Lung microvascular endothelial cell (primary cell): ENCODE results near the gene RAB25. TPM values are rescaled to one million over a fixed set of nuclear protein-coding genes. Genes with fewer than 3 reads are reported as not detected.

ENCODE experiments used
- DNase-seq, 2 donors: peaks; one replicate each; pipeline versions ENCODE4 v3.0.0 to v3.0.0-alpha.2; 2010; ENCODE audit warnings: low read depth in 2 of 2
- total RNA-seq: library from RNA; depleted of rRNA; stranded (reverse); fragments of >200 nt; gene quantifications from 2 replicates; pipeline ENCODE4 v1.2.1, GENCODE V29; 2014

The RAB25 gene
- total RNA-seq, 1 donor from 2014 or later: not detected

- no peak for DNase-seq
Observed at GRCh38 chr1:156078728-156079127, 17.8 kb downstream of the RAB25 start.

- DNase-seq: no peak
Observed at GRCh38 chr1:156079762-156080161, 18.8 kb downstream of the RAB25 start.

GRCh38 chr1:156080241-156080862 lies 19.4 kb downstream of the RAB25 start:
- DNase-seq: no peak

GRCh38 chr1:156080863-156081179 lies 19.9 kb downstream of the RAB25 start:
- no peak for DNase-seq

GRCh38 chr1:156081180-156081916 lies 20.4 kb downstream of the RAB25 start:
- DNase-seq: no peak

DNA sequence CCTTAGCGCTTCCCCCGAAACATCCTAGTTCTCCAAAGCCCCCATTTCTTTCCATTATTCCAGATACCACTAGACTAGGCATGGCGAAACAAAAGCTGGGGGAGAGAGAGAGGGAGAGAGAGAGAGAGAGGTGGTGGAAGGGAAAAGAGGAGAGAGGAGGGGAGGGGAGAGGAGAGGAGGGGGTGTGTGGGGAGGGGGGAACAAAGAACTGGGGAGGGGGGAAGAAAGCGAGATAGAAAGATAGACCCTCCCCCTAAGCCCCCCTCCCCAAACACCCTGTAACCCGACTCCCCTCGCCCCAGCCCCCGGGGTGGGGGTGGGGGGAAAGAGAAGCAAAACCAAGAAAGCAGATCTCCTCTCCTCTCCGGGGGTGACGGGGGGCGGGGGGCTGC lies 21.0 kb downstream of the RAB25 start:
- DNase-seq: no peak

DNA sequence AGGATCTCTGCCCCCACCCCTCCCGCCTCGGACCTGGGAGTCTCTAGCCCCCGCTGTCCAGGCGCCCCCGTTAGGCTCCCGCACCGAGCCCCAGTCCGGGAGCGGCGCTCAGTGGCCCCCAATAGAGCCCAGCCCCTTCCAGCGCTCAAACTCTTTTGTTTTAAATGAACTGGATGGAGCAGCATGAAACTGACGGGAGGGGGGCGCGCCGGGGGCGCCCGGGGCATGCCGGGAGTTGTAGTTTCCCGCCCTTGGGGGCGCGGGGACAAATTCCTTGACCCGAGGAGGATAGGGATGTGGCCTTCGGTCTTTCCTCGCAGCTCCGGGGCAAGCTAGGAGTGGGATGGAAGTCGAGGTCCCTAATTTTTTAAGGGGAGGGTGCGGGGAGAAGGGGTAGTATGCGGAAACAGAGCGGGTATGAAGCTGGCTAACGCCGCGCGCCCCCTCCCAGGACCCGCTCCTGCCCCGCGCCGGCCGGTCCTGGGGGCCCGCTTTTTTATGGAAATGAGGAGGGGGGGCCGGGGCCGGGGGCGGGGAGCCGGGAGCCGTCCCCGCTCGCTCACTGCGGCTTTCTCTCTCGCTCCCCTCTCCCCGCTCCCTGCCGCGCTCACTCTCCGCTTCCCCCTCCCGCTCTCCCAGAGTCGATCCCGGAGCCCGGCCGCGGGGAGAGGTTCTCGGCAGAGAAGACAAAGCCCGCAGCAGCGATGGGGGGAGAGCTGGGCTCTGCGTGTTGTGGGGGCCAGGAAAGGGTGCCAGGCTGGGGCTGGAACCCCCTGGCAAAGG lies 21.5 kb downstream of the RAB25 start, which contains the start of gene MEX3A:
MEX3A (minus strand) TSS at position 157 of the 783 bp plus-strand sequence. CDS start 467 bp downstream, outside the sequence.
- peak; percentile 73 to 79 for DNase-seq

- DNase-seq: no peak
Observed at GRCh38 chr1:156083800-156084790, 23.1 kb downstream of the RAB25 start.

DNA sequence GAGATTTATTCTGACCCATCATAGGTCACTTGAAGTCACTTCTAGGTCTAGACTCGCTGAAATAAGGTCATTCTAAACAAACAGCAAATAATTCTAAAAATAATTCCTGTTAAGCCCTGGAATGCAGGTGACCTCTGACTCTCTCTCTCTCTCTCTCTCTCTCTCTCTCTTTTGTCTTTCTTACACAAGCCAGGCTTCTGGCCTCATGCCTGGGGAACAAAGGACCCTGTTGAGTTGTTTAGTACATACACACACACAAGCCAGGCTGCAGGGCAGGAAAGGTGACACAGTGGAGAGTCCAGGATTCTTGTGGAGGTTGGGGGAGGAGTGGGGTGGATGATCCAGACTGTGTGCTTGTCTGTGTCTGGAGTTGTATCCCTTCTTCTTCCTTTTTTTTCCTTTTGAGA lies 25.3 kb downstream of the RAB25 start:
- DNase-seq: peak; percentile 76 to 78

- no peak for DNase-seq
Observed at GRCh38 chr1:156089704-156090103, 28.7 kb downstream of the RAB25 start.

GRCh38 chr1:156090138-156090839 lies 29.3 kb downstream of the RAB25 start:
- no peak for DNase-seq

GRCh38 chr1:156090840-156091188 lies 29.9 kb downstream of the RAB25 start:
- peak; percentile 82 to 86 for DNase-seq

- no peak for DNase-seq
Observed at GRCh38 chr1:156091610-156092009, 30.6 kb downstream of the RAB25 start.

DNA sequence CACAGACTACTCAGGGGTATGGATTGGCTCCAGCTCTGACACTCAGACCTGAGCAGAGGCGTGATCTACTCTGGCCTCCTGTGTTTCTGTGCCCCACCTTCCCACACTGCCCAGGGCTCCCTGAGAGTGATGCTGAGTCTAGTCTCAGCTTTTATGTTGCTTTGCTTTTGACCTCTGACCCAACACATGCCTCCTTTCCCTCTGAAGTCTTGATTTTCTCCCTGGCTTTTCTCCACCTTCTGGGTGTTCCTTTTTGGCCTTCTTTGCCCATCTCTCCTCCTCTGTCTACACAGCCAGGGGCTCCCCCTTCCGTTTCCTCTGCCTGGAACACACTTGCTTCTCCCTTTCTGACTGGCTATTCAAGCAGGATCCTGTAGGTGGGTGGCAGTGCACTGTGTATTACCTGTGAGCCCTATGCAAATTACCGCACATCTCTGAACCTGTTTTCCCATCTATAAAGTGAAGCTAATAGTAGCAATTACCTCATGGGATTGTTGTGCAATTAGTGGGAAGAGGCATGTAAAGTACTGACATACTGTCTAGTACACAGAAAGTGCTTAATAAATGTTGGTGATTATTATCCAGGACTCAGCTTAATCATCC lies 35.0 kb downstream of the RAB25 start:
- DNase-seq: no peak

- DNase-seq: peak; percentile 90 to 97
Observed at GRCh38 chr1:156096640-156097391, 35.9 kb downstream of the RAB25 start.

- DNase-seq: no peak
Observed at GRCh38 chr1:156097499-156098178, 36.7 kb downstream of the RAB25 start.

GRCh38 chr1:156098784-156099183 lies 37.8 kb downstream of the RAB25 start:
- no peak for DNase-seq

DNA sequence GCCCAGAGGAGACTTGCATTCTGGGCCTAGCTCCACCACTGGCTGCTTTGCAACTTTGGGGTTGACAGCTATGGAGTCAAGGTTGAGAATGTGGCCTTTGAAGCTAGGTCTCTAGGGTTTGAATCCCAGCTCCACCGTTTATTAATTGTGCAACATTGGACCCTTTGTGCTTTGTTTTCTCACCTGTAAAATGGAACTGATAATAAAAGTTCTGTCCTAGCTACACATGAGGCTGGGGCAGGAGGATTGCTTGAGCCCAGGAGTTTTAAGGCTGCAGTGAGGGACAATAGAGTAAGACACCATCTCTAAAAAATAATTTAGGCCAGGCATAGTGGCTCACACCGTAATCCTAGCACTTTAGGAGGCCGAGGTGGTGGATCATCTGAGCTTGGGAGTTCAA lies 38.3 kb downstream of the RAB25 start:
- DNase-seq: no peak
